HepG2 (cell line): ENCODE data around the gene TRIM23.

ENCODE experiments used
- ARNT2 ChIP-seq: sonication (generic); formaldehyde crosslinking; IDR thresholded peaks from 2 replicates; pipeline ENCODE4 v1.8.0; 2022; ENCODE audit warnings: mild to moderate bottlenecking, low read depth, missing genetic modification reagents, moderate library complexity
- CAMTA2 ChIP-seq: sonication (generic); formaldehyde crosslinking; IDR thresholded peaks from 2 replicates; pipeline ENCODE4 v1.4.0; 2020; ENCODE audit warnings: mild to moderate bottlenecking, missing genetic modification reagents, borderline replicate concordance
- CBX1 ChIP-seq: IDR thresholded peaks from one replicate; pipeline ENCODE4 v1.6.1; 2016; ENCODE audit warnings: antibody characterized with exemption, low read depth
- E2F5 ChIP-seq: sonication (generic); formaldehyde crosslinking; conservative IDR thresholded peaks from 2 replicates; pipeline ENCODE4 v1.4.0; 2020; ENCODE audit warnings: missing genetic modification reagents
- FOXA1 ChIP-seq, 2 experiments: fragments of 450-650 bp in 1 of 2; sonication (generic) in 1 of 2; formaldehyde crosslinking in 1 of 2; IDR thresholded peaks; 2 replicates each; pipeline versions ENCODE4 v1.4.0 to v1.6.1; 2016 to 2020; ENCODE audit warnings: missing genetic modification reagents in 1 of 2
- GLMP ChIP-seq: sonication (generic); formaldehyde crosslinking; IDR thresholded peaks from 2 replicates; pipeline ENCODE4 v1.9.0; 2021; ENCODE audit warnings: missing genetic modification reagents, mild to moderate bottlenecking, borderline replicate concordance
- IRF2 ChIP-seq: IDR thresholded peaks from 2 replicates; pipeline ENCODE4 v1.6.1; 2018; ENCODE audit warnings: missing genetic modification reagents, missing compliant biosample characterization
- SMAD3 ChIP-seq: sonication (generic); formaldehyde crosslinking; IDR thresholded peaks from 2 replicates; pipeline ENCODE4 v1.4.0; 2020; ENCODE audit warnings: missing genetic modification reagents
- TAF1 ChIP-seq: sonication (generic); formaldehyde crosslinking; IDR thresholded peaks from 2 replicates; pipeline ENCODE4 v1.4.0; 2020; ENCODE audit warnings: missing genetic modification reagents
- ZBTB42 ChIP-seq: sonication (generic); formaldehyde crosslinking; IDR thresholded peaks from 2 replicates; pipeline ENCODE4 v1.5.0; 2020; ENCODE audit warnings: mild to moderate bottlenecking, missing genetic modification reagents
- ZFAT ChIP-seq: sonication (generic); formaldehyde crosslinking; conservative IDR thresholded peaks from 2 replicates; pipeline ENCODE4 v1.8.1; 2023; ENCODE audit warnings: missing genetic modification reagents, inconsistent platforms
- ZNF782 ChIP-seq: sonication (generic); formaldehyde crosslinking; IDR thresholded peaks from 2 replicates; pipeline ENCODE4 v1.4.0; 2020; ENCODE audit warnings: missing genetic modification reagents, mild to moderate bottlenecking, borderline replicate concordance
- TF ChIP-seq, protein P1 (sequence below): sonication (generic); formaldehyde crosslinking; IDR thresholded peaks from 2 replicates; pipeline ENCODE4 v1.5.0; 2020; ENCODE audit warnings: mild to moderate bottlenecking, missing genetic modification reagents, moderate library complexity
- TF ChIP-seq, protein P2 (sequence below), 2 experiments: sonication (generic) in 1 of 2; formaldehyde crosslinking in 1 of 2; IDR thresholded peaks; 2 replicates each; pipeline versions ENCODE4 v1.5.1 to v1.6.1; 2011 to 2020; ENCODE audit warnings: borderline replicate concordance in 1 of 2, low read depth in 1 of 2, low read length in 1 of 2, mild to moderate bottlenecking in 1 of 2, missing genetic modification reagents in 1 of 2, moderate library complexity in 1 of 2

GRCh38 chr5:65647941-65648340 lies 23.8 kb upstream of the TRIM23 start:
- TF ChIP-seq ARNT2 (CRISPR knock-in tag) (no peak), SMAD3 (CRISPR knock-in tag) (no peak), TAF1 (no peak), CAMTA2 (CRISPR knock-in tag) (no peak), CBX1 (no peak), FOXA1 (IDR thresholded peaks at IDR 0.05) (no peak), FOXA1 (CRISPR knock-in tag; IDR thresholded peaks at IDR 0.05) (no peak), ZFAT (CRISPR knock-in tag) (no peak), E2F5 (CRISPR knock-in tag) (no peak), IRF2 (no peak), ZBTB42 (CRISPR knock-in tag) (no peak), GLMP (CRISPR knock-in tag) (no peak), ZNF782 (CRISPR knock-in tag) (no peak)
- TF ChIP-seq, protein P1, sequence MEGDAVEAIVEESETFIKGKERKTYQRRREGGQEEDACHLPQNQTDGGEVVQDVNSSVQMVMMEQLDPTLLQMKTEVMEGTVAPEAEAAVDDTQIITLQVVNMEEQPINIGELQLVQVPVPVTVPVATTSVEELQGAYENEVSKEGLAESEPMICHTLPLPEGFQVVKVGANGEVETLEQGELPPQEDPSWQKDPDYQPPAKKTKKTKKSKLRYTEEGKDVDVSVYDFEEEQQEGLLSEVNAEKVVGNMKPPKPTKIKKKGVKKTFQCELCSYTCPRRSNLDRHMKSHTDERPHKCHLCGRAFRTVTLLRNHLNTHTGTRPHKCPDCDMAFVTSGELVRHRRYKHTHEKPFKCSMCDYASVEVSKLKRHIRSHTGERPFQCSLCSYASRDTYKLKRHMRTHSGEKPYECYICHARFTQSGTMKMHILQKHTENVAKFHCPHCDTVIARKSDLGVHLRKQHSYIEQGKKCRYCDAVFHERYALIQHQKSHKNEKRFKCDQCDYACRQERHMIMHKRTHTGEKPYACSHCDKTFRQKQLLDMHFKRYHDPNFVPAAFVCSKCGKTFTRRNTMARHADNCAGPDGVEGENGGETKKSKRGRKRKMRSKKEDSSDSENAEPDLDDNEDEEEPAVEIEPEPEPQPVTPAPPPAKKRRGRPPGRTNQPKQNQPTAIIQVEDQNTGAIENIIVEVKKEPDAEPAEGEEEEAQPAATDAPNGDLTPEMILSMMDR, result no peak
- TF ChIP-seq, protein P2, sequence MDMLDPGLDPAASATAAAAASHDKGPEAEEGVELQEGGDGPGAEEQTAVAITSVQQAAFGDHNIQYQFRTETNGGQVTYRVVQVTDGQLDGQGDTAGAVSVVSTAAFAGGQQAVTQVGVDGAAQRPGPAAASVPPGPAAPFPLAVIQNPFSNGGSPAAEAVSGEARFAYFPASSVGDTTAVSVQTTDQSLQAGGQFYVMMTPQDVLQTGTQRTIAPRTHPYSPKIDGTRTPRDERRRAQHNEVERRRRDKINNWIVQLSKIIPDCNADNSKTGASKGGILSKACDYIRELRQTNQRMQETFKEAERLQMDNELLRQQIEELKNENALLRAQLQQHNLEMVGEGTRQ (IDR thresholded peaks at IDR 0.05; ENCODE audit: low read depth, low read length), result no peak
- TF ChIP-seq, protein P2 (CRISPR knock-in tag; IDR thresholded peaks at IDR 0.05; ENCODE audit: borderline replicate concordance), result no peak
